ENCODE measurements around the gene SYNGR4.

GRCh38 chr19:48394331-48395169 is 30.4 kb downstream of the SYNGR4 start:
- TF ChIP-seq POLR2A (IDR thresholded peaks at IDR 0.05; ENCODE audit: low read depth, low read length) (no peak), POLR2AphosphoS5 (IDR thresholded peaks at IDR 0.05; ENCODE audit: low read depth, low read length) (no peak), TAF1 (IDR thresholded peaks at IDR 0.05; ENCODE audit: borderline replicate concordance, low read depth, low read length) (no peak)

Measured in GM12892 (cell line).